HG02870 (cell line): ENCODE measurements around the gene PMAIP1.

ENCODE experiments used
- ATAC-seq: cut with Tn5 transposase; IDR thresholded peaks from one replicate; pipeline ENCODE4 v1.9.1; 2021; ENCODE audit warnings: mild to moderate bottlenecking, moderate library complexity; ENCODE audit not compliant: unreplicated experiment

PMAIP1 gene

GRCh38 chr18:59945544-59945943 lies 45.7 kb downstream of the PMAIP1 start:
- ATAC-seq, result no peak

- peak; percentile 81 for ATAC-seq
These were observed 50.6 kb downstream of the PMAIP1 start for GRCh38 chr18:59950215-59950944.

GRCh38 chr18:59951591-59951990 lies 51.8 kb downstream of the PMAIP1 start:
- no peak for ATAC-seq

- no peak for ATAC-seq
These were observed 52.6 kb downstream of the PMAIP1 start for GRCh38 chr18:59952283-59953007.
